Body of pancreas (tissue), 4 donors: ENCODE measurements around the gene P2RY8.
"Not testable (repeated sequence)": the region's sequence is repeated elsewhere in the genome, so short reads cannot be mapped to it uniquely, and the experiment has no call there.

ENCODE experiments used
- CTCF ChIP-seq, 7 experiments: fragments of 450-650 bp in 4 of 7; fragments of 200-600 bp in 3 of 7; sonication (generic) in 3 of 7; IDR thresholded peaks; one replicate each; pipeline ENCODE4 v1.5.1; 2016 to 2019; ENCODE audit warnings: antibody characterized with exemption in 7 of 7
- POLR2A ChIP-seq, 3 donors: fragments of 450-650 bp; IDR thresholded peaks; one replicate each; pipeline ENCODE4 v1.6.1; 2016; ENCODE audit warnings: antibody characterized with exemption in 3 of 3, mild to moderate bottlenecking in 2 of 3

GRCh38 chrX:1489354-1489753, 47.6 kb downstream of the P2RY8 start:
- TF ChIP-seq CTCF, POLR2A (IDR thresholded peaks at IDR 0.05): not testable (repeated sequence)
